GM21529 (cell line): ENCODE measurements around the gene TOP3A.
A peak's percentile ranks its signal among the peaks of the same experiment; 100 is the strongest.
"Not testable (repeated sequence)": the region's sequence is repeated elsewhere in the genome, so short reads cannot be mapped to it uniquely, and the experiment has no call there.

Experiments
- ATAC-seq: cut with Tn5 transposase; IDR thresholded peaks from one replicate; pipeline ENCODE4 v1.9.1; 2021; ENCODE audit not compliant: unreplicated experiment

TOP3A gene, protein sequence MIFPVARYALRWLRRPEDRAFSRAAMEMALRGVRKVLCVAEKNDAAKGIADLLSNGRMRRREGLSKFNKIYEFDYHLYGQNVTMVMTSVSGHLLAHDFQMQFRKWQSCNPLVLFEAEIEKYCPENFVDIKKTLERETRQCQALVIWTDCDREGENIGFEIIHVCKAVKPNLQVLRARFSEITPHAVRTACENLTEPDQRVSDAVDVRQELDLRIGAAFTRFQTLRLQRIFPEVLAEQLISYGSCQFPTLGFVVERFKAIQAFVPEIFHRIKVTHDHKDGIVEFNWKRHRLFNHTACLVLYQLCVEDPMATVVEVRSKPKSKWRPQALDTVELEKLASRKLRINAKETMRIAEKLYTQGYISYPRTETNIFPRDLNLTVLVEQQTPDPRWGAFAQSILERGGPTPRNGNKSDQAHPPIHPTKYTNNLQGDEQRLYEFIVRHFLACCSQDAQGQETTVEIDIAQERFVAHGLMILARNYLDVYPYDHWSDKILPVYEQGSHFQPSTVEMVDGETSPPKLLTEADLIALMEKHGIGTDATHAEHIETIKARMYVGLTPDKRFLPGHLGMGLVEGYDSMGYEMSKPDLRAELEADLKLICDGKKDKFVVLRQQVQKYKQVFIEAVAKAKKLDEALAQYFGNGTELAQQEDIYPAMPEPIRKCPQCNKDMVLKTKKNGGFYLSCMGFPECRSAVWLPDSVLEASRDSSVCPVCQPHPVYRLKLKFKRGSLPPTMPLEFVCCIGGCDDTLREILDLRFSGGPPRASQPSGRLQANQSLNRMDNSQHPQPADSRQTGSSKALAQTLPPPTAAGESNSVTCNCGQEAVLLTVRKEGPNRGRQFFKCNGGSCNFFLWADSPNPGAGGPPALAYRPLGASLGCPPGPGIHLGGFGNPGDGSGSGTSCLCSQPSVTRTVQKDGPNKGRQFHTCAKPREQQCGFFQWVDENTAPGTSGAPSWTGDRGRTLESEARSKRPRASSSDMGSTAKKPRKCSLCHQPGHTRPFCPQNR

DNA sequence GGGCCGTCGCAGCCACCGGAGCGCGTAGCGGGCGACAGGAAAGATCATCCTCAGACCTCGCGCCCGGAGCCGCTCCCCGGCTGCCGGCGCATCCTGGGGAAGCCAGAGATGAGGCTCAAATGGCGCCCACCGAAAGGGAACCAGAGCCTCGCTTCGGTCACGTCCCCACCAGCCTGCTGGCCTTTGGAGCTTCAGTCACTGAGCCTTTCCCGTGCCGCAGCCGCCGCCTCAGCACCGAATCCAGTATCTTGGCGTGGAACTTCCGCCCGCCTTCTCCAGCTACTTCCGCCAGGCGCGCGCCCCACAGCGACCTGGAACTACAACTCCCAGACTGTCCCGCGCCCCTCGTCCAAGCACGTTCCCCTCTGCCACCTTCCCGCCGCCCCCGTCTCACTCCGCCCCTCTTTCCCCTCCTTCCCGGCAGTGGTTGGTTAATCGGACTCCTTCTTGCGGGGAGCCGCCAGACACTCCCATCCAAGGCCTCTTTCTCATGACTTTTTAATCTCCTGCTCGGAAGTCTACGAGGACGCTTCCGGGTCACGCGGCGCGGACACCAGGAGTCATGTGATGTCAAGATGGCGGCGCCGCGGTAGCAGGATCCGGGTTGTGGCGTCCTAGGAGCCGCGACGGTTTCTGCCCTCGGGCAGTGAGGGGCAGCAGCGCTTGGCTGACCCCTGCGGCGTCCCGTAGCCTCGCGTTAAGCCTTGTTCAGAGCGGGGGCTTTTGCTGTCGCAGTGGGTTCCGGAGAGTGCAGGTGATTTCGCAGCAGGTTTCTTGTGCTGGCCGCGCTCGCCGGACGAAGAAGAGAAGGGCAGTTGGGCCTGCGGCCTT, at the start of gene TOP3A, which contains the start of gene SMCR8:
TOP3A (minus strand) TSS at position 264 of the 831 bp plus-strand sequence; CDS start at position 48, 216 bp downstream.
SMCR8 (plus strand) TSS at position 563 of the 831 bp plus-strand sequence. CDS start 497 bp downstream, outside the sequence.
- peak; percentile 78 for ATAC-seq

DNA sequence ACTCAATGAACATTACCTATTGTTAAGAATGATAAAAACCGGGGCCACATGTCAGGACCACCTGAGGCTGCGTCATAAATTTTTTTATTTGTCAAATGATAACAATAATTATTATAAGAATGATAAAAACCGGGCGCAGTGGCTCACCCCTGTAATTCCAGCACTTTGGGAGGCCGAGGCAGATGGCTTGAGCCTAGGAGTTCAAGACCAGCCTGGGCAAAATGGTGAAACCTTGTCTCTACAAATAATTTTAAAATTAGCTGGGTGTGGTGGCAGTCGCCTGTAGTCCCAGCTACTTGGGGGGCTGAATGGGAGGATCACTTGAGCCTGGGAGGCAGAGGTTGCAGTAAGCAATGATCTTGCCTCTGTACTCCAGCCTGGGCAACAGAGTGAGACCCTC, 49.4 kb upstream of the TOP3A start:
- no peak for ATAC-seq

DNA sequence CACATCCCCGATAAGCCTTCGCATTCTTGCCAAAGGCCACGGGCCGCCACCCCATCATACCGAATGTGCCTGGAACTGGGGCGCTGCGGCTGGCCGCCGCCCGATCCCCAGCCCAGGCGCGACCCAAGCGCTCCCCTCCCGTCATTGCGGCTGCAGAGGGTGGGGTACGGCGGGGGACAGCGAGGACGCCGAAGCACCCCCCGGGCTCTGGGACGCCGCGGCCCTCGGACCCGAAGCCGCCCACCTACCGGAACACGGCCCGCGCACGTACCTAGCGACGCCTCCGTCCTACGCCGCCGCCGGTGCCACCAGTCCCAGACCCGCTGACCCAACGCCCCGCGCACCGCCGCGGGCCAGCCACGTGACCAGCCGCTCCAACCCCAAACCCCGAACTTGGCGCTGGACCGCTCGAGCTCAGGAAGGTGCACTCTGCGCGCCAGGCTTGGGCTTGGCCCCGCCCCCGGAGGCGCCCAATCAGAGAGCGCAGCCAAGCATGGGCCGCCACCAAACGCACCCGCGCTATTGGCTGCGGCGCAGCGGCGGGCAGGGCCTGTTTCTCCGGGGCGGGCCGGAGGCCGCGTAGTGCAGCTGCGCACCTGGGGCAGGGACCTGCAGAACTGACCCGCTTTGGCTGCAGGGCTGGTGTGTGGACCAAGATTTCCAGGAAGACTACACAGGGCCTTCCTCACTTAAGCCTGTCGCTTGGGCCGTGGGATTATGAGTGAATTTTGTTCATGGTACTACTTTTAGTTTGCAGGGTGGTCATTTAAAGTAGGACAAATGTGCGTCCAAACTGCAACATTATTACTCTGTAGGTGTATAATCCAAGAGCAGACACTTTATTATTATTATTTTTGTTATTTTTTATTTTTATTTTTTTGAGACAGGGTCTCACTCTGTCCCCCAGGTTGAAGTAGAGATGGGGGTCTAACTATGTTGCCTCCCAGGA, 48.6 kb upstream of the TOP3A start, which contains the start of gene SHMT1:
SHMT1 (minus strand) TSS at position 450 of the 949 bp plus-strand sequence. CDS start 7,569 bp downstream, outside the sequence.
- ATAC-seq, result peak; percentile 99

GRCh38 chr17:18362698-18363100, 47.9 kb upstream of the TOP3A start:
- no peak for ATAC-seq

GRCh38 chr17:18361837-18362697, 47.3 kb upstream of the TOP3A start:
- no peak for ATAC-seq

- ATAC-seq, result no peak
These were observed 45.7 kb upstream of the TOP3A start for GRCh38 chr17:18360518-18360917.

- ATAC-seq, result no peak
These were observed 41.8 kb upstream of the TOP3A start for GRCh38 chr17:18356624-18357023.

GRCh38 chr17:18353541-18353940, 38.7 kb upstream of the TOP3A start:
- no peak for ATAC-seq

DNA sequence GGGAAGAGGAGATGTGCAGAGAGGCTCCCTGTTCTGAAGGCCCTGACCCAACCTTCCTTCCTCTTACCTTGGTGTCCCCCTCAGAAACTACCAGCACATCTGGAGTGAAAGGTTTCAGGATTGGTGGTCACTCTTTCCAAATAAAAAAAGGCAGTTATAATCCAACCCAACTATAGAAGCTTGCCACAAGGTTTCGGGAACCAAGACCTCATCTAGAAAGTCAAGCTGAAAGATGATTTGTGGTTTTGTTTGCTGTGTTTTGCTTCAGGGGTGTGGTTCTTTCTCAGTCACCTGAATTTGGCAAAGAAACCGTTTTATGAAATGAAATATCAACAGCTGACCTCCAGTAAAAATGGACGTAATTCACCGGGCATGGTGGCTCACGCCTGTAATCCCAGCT, 29.2 kb upstream of the TOP3A start:
- ATAC-seq, result no peak

DNA sequence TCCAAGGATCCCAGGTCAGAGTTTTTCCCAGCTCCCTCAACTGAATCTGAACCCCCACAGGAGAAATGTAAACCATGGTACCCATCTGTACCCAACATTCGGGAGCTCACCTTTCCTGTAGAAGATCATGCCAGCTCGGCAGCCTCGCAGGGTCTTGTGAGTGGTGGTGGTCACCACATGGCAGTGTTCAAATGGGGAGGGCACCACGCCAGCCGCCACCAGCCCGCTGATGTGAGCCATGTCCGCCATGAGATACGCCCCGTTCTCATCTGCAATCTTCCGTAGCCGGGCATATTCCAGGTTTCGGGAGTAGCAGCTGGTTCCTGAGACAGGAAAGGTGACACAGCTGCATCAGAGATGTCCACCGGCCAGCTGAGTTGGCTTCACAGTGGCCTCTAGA, 25.1 kb upstream of the TOP3A start:
- no peak for ATAC-seq

GRCh38 chr17:18338158-18338557, 23.4 kb upstream of the TOP3A start:
- ATAC-seq, result not testable (repeated sequence)

- no peak for ATAC-seq
These were observed 18.2 kb upstream of the TOP3A start for GRCh38 chr17:18332909-18333489.

DNA sequence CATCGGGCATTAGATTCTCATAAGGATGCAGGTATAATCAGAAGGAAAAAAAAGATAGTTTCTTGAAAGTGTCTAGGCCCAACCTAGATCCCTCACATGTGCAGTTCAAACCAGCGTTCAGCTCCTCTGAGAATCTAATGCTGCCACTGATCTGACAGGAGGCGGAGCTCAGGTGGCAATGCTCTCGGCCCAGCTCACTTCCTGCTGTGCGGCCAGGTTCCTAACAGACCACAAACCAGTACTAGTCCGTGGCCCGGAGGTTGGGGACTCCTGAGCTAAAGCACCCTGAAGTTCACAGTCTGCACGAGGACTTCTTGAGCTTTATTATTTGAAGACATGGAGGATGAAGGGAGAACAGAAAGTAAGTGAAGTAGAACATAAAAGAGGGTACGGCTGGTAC, 17.1 kb upstream of the TOP3A start:
- ATAC-seq, result no peak

- no peak for ATAC-seq
These were observed 13.9 kb upstream of the TOP3A start for GRCh38 chr17:18328643-18329204.

GRCh38 chr17:18327556-18327955, 12.8 kb upstream of the TOP3A start:
- ATAC-seq, result no peak

DNA sequence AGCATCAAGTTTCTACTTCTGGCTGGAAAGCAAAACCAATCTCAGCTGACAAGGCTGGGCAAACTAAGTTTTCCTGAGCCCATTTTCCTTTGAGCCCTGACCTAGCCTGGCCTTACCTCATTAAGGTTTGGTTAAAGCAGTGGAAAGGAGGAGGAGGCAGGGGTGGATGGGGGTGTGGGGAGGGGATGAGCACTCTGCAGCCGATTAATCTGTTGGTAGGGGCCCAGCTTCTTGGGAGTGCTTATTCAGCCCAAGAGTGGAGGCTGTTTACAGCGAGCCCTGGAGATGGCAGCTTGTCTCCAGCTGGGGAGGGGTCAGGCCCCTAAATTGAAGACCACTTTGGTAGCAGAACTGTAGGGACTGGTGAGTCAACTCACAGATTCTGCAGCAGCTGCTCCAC, 12.3 kb upstream of the TOP3A start:
- no peak for ATAC-seq

- ATAC-seq, result no peak
These were observed 11.8 kb upstream of the TOP3A start for GRCh38 chr17:18326572-18326971.

- ATAC-seq, result no peak
These were observed 11.2 kb upstream of the TOP3A start for GRCh38 chr17:18326039-18326438.
